Globus pallidus (tissue), 1 donor: Measurements from ENCODE around the gene LAMB3.
A peak's percentile ranks its signal among the peaks of the same experiment; 100 is the strongest.

Source experiments
- DNase-seq: peaks from one replicate; pipeline ENCODE4 v3.0.0-alpha.2; 2015; ENCODE audit warnings: low spot score

Gene LAMB3

DNA sequence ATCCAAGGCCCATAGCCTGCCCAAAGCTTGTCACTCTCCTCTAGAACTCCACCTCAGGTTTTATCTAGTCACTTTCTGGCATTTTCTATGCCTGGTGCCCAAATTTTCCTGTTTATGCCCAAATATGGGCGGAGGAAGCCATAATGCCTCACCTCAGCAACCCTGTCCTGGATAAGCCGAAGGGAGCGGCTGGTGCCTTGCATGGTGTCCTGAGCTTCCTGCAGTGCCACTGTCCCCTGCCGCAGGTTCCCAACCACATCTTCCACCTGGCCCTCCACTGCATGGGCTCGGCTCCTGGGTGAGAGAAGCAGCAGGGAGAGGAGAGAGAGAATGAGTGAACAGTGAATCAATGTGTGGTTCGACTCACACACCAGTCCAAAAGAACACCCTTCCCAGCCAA, 34.5 kb downstream of the LAMB3 start:
- no peak for DNase-seq

DNA sequence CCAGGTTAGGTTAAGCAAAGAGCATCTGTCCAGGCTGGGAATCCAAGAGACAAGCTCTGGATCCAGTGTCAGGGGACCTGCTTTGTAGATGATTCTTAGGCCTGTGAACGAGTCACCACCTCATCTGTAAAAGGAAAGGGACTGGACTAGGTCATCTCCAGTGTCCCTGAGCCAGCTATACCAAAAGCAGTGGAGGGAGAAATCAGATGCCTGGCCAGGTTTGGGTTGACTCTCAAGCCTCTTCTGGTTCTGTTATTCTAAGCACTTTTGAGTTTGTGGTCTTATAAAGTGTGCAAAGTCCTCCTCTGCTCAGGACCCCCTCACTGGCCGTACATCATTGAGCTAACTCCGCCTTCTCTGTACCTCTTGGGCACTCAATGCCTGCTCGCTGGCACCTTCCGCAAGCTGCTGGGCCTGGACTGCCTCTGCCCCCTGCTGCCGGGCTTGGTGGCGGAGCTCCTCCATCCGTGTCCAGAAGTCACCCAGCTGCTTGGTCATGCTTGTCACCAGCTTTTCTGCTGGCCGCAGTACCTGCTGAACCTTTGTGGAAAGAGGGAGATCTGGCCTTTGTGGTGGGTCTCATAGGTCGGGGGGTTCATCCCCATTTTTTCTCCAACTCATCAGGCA, 35.1 kb downstream of the LAMB3 start:
- DNase-seq: no peak

DNA sequence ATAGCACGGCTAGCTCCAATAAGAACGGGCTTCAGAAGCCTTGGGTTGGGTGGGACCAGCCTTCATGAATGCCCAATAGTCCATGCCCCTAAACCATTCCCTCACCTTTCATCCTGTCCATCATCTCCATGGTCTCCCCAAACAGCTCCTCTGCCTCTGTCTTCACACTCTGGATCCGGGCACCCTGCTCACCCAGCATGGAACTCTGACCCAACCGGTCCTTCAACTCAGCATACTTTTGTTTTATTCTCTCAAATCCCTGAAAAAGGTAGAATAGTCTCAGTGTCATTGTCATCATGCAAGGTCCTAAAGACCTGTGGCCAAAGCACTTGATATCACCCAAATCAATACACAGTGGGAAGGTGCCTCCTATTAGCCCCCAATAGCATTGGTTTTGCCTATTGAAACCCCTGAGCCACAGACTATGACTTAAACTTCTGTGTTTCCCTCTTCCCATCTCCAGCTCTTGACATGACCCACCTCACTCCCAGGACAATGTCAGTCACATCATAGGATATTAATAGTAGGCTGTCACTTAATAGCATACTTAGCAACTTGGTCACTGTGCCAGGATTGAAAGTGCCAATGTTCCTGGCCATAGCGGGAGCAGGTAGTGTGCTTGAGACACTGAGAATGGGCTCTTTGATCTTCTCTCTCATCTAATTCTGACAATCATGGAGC, 35.7 kb downstream of the LAMB3 start:
- no peak for DNase-seq

DNA sequence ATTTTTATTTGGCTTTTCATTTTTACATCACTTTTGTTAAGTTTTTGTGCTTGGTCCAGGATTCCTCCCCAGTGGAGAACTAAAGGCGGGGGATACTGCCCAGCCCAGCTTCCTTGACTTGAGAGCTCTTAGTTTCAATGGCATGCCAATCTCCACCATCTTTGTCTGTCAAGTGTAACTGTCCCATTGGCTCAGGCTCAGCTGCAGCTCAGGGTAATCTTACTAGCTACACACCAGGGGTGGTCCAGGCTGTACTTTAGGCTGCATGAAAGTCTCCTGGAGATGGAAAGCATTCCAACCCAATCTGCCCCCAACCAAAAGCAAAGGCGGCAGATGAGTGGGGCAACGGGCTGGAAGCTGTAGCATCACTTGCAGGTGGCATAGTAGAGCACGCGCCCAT, 37.3 kb downstream of the LAMB3 start:
- DNase-seq: no peak

DNA sequence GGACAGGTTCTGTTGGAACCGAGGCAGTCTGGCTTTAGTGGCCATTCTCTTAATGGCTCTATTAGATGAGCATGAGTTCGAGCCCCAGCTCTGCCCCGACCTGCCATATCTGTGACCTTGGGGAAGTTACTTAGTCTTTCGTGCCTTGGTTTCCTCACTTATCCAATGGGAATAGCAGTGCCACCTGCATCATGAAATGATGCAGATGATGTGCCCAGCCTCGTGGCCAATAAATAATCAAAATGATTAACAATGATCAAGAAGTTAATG, 38.1 kb downstream of the LAMB3 start:
- DNase-seq: no peak

DNA sequence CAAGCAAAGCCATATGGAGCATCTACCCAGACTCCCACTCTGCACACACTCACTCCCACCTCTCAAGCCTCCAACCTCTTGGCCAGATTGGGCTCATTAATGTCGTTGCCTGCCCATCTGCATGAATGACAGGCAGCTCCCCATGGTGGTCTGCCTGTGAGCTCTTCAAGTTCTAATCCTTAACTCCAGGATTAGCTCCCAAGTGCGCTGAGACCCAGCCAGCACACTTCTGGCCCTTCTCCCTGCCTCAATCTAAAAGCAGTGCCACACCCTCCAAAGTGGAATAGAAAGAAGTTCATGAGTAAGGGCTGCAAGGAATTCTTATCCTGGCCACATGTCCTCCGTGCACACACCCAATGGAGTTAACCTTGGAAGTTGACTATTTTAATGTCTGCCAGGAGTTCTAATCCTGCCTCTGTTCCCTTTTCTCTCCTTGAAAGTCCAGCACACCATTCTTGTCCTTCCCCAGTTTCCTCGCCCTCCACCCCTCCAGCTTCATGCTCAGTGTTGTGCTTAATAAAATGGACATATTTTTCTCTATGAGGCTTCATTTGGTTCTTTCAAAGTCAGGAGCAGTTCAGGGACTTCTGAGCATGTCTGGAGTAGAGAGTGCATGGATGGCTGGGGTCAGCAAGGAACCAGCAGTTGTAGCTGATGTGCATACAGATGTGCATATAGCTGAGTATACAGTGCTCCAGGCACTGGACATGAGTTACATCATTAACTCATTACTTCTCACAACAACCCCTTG, 38.6 kb downstream of the LAMB3 start:
- no peak for DNase-seq

DNA sequence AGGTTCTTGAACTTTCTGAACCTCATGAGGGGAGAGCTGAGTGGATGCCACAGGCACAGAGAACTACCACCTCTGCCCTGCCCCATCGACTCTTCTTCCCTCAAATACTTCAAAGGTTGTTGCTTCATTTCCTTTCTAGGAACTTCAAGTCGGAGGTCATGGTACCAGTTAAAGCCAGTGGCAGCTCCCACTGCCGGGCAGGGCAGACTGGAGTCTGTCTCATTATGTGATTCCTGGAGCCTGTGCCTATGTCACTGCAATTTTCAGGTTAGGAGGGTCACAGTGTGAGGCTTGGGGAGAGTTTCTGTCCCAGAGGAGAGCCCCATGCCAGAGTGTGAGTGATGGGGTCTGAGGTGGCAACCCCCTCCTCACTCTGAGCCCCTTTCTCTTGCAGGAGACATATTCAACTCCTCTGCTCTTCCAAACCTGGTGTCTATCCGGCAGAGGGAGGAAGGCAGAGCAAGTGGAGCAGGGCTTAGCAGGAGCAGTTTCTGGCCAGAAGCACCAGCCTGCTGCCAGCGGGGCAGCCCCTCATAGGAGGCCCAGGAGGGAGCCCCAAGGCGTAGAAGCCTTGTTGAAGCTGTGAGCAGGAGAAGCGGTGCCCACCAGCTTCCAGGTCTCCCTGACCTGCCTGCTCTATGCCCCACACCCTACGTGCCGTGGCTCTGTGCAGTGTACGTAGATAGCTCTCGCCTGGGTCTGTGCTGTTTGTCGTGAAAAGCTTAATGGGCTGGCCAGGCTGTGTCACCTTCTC, 39.4 kb downstream of the LAMB3 start:
- DNase-seq: no peak

DNA sequence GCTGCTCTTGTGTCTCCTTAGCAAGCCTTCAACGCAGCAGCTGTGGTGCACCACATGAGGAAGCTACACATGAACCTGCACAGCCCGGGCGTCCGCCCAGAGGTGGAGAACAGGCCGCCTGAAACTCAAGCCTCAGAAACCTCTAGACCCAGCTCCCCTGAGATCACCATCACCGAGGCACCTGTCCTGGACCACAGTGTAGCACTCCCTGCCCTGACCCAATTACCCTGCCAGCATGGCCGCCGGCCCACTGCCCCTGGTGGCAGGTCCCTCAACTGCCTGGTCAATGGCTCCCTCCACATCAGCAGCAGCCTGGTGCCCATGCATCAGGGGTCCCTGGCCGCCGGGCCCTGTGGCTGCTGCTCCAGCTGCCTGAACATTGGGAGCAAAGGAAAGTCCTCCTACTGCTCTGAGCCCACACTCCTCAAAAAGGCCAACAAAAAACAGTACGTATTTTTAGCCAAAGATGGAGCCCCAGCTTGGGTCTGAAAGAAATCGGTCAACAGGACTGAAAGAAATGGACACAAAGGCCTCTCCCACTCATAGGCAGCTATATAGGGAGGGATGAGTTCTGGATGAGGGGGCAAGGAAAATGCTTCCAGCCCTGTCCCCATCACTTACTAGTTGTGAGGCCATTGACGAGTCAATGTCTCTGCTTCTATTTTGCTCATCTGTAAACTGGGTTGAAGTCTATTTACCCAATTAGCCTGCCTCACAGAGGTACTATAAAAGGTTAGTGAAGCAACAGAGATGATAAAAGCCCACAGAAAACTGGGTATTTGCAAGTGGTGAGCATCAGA, 40.3 kb downstream of the LAMB3 start:
- DNase-seq: no peak

DNA sequence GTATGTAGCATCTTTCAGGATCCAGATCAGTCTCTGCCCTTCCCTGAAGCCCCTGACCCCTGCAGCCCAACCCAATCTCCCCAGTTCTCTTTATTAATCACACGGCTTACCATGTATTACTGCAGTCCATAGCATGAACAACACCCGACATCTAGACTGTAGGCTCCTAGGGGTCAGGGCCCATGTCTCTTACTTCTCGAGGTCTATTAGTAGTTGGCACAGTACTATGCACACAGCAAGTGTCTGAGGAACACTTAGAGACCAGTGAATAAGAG, 41.7 kb downstream of the LAMB3 start:
- DNase-seq: no peak

DNA sequence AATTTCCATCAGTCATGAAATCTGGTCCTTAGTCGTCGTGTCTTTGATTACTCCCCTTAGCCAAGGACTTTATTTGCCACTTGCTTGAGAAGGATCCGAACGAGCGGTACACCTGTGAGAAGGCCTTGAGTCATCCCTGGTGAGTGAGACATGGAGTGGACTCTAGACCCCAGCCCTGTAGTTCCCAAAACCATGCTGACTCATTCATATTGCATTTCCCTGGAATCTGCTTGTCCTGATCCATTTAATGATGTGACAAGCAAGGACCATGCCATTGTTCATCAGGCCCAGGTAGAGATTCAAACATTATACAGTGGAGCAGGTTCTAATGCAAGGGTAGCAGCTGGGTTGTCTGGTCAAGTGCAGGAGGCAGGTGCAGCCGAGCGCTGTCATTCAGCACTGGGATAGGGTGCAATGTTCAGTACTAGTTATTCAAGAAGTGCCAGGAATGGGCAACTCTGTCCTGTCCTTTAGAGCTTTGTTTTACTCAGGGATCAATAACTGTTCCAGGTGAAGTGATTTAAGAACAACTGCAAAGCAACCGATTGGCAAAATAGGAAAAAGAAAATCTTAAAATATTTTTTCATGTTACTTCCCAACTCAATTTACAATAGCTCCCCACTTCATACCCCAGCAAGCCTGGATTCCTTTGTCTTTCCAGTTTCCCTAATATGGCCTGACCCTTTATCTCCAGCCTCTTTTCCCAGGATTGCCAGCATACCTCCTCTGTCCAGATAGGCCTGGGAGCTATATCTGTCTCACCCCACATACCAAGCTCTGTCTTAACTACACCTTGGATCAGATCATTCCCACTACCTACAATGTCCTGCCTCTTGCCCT, 42.2 kb downstream of the LAMB3 start:
- DNase-seq: no peak

DNA sequence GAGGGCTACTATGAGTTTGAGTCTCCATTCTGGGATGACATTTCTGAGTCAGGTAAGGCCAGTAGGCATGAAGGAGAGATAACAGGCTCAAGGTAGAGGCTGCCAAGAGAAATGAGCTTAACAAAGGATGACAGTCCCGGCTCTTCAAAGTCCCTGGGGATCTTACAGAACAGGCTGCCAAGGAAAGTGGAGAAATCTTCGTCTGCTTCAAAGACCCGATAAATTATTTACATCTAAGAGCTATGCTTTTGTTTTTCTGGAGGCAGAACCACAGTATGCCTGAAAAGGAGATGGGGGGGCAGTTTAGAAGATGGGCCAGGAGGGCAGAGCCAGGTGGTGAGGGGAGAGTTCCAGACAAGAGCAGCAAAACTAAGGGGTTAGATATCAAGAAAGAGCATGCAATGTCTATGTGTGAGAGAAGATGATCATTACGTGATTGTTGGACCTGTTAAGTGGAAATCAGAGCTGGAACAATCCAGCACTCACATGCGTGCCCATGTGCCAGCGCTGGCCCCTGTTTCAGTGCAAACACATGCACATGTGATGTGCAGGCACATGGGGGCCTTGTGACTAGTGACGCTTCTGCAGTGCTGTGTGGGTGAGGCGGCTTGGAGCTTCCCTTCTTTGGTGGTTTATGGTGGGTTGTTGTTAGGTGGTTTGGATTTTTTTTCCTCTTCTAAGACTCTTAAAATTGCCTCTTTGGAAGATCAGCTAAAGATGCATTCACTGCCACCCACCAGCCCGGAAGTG, 43.0 kb downstream of the LAMB3 start:
- DNase-seq: no peak

DNA sequence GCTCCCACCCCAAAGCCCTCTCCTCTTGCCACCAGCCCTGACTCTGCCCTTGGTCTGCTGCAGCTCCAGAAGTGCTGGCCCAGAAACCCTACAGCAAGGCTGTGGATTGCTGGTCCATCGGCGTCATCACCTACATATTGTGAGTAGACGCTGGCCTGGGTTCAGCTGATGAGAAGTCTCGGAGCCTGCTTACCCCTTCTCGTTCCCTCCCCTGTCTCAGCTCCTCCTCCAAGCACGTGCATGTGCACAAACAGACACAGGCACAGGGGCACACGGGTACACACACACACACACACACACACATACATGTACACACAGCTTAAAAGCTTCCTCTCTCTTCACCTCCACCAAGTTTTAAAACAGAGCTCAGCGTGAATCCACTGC, 44.4 kb downstream of the LAMB3 start:
- DNase-seq: no peak

DNA sequence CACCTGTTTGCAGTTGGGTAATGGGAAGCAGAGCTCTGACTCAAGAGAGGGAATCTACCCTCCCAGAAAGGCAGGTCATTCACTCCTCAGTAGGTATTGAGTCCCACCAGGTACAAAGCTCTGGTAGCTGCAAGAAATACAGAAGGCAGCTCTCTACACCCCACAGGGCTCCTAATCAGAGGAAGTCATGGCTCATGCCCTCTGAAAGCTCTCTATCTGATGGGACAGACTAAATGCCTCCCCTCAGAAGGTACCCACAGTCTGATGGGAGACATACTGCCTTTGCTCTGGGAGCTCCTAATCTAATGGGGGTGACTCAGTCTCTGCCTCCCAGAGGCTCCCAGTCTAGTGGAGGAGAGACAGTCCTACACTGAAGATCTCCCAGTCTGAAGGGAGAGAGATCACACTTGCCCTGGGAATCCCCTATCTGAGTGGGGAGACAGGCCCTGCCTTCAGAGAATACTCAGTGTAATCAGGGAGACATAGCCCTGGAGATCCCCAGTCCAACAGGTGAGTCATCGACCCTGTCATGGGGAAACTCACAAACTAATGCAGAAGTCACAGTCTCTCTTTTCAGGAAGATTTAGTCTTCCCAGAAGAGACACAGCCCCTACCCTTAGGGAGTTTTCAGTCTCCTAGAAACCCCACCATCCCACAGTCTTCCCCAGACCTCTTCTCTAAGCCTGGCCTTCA, 45.0 kb downstream of the LAMB3 start:
- no peak for DNase-seq

DNA sequence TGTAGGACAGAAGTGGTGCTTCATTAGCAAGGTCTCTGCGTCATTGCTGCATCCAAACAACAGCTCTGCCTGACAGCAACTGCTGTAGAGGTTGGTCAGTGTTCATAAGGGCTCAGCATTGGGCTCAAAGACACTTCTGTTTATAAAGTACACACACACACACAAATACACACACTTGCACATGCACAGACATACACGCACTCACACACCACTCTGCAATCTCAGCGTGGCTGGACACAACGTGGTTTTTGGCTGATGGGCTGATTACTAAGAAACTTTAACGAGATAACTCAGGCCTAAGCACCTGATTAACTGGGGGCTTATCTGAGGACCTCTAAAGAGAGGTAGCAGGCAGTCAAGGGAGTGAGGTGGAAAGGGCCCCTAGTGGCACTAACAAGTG, 48.3 kb downstream of the LAMB3 start:
- DNase-seq: no peak

DNA sequence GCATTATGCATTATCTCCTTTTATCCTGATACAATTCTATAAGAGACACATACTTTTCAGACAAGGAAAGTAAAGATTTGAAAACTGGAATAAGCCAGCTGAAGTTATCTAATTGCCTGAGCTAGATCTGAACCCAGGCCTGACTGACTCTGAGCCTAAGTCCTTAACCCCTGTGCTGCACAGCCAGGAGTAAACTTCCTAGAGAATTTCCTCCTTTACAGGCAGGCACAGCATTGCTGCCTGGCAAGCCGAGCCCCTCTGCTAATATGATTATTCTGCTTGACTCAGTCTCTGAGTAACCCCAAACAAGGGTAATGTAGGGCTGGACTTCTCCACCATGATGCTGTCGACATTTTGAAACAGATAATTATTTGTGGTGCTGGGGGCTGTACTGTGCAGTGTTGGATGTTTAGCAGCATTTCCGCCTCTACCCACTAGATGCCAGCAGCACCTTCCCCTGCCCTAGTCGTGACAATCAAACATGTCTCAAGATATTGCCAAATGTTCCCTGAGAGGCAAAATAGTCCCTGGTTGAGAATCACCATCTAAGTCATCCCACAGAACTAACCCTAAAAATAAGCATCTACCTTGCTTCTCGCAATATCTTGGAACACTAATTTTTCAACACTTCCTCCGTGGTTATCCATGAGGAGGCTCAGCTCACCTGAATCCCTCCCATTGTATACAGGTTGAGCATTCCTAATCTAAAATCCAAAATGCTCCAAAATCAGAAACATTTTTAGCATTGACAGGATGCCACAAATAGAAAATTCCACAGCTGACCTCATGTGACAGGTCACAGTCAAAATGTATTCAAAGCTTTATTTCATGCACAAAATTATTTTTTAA, 50.2 kb downstream of the LAMB3 start:
- DNase-seq: peak; percentile 65

DNA sequence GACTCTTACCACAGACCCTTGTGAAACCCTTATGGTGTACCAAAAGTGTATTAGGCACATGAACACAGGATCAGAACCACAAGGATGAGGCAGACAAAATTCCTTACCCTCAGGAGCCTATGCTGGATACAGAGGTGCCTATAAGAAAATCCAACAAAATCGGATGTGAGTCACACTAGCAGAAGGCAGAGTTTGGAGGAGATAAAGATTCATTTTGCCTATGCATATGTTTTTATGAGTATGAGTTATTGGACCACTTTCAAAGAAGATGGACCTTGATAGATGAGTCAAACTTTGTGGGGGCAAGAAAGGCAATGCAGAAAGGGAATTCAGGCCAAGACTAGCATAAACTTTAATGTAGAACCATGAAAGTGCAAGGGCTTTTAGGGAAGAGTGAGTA, 51.7 kb downstream of the LAMB3 start:
- no peak for DNase-seq

DNA sequence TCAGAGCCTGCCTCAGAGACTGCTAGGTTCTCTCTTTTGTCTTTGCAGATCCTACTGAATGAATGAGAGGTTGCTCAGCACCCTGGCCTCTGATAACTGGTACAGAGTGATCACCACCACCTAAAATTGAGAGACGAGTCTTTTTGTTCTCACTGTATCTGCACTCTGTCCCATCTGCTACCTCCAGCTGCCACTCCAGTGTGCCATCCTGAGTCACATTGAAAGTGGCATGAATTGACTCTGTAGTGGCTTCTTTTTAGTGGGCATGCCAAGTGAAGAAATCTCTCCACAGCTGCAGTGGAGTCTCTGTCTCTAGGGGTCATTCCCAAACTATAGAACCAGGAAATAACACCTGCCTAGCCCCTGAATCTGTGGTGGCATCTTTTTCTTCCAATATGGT, 54.0 kb downstream of the LAMB3 start:
- no peak for DNase-seq

DNA sequence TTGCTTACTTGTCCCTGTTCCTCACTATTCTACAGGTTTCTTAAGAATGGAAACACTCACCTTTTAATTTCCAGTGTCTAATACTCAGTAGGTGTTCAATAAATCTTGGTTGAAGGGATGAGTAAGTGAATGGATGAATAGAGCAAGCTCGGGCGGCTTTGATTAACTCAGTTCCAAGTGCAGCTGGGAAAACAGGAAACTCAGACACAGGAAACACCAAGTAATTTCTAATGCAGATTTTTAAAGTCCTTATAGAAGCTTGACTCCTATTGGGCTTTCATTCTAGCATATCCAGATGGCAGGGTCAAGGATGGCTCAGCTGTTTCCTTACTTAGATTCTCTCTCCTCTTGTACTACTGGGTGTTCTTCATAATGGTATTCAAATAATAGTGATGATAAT, 54.7 kb downstream of the LAMB3 start:
- no peak for DNase-seq

DNA sequence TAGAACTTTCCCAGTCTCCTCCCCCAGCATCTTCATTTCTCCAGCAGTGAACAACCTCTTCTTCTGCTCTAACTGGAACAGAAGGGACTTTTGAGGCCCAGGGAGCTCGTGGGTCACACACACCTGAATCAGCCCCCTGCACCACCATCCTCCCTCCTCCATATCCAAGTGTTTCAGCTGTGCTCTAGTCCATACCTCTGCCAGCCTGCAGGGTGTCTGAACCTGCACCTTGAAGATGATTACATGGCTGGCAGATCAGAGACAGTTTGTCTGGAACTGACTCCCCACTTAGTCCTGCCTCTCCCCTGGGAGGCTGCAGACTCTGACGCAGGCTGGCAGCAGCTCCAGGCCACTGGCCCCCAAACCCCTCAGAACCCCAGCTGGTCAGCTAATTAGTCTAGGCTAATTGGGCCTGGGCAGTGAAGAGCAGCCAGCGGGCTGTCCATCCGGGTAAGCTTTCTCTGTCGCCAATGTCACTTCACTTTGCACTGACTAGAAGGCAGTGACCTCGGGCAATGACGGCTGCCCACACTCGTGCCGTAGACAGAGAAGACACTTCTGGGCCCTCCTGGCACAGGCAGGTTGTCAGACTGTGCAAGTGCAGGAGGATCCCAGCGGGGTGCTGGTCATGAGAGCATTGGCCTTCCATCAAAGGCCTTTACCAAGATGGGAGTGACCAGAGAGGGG, 56.5 kb downstream of the LAMB3 start:
- DNase-seq: no peak
